ENCODE measurements around the gene DHX38.

The DHX38 gene

GRCh38 chr16:72107371-72107770 is 13.7 kb downstream of the DHX38 start:
- TF ChIP-seq CTCF (IDR thresholded peaks at IDR 0.05; ENCODE audit: low read depth, low read length): no peak
- no peak for DNase-seq (ENCODE audit: extremely low read depth, low read depth)

- DNase-seq (ENCODE audit: extremely low read depth, low read depth): no peak
- TF ChIP-seq CTCF (IDR thresholded peaks at IDR 0.05; ENCODE audit: low read depth, low read length): no peak
These were observed 14.9 kb downstream of the DHX38 start for GRCh38 chr16:72108353-72109102.

GRCh38 chr16:72109300-72109699 is 15.7 kb downstream of the DHX38 start:
- no peak for TF ChIP-seq CTCF (IDR thresholded peaks at IDR 0.05; ENCODE audit: low read depth, low read length)

GRCh38 chr16:72109966-72110530 is 16.4 kb downstream of the DHX38 start:
- DNase-seq (ENCODE audit: extremely low read depth, low read depth): no peak
- TF ChIP-seq CTCF (IDR thresholded peaks at IDR 0.05; ENCODE audit: low read depth, low read length): no peak

More at GRCh38 chr16:72109300-72109699, 15.7 kb downstream of the DHX38 start:
- no peak for DNase-seq (ENCODE audit: extremely low read depth, low read depth)

GRCh38 chr16:72110662-72111615 is 17.3 kb downstream of the DHX38 start:
- no peak for TF ChIP-seq CTCF (IDR thresholded peaks at IDR 0.05; ENCODE audit: low read depth, low read length)

GRCh38 chr16:72111657-72112451 is 18.2 kb downstream of the DHX38 start:
- no peak for DNase-seq (ENCODE audit: extremely low read depth, low read depth)
- no peak for TF ChIP-seq CTCF (IDR thresholded peaks at IDR 0.05; ENCODE audit: low read depth, low read length)

More at GRCh38 chr16:72110662-72111615, 17.3 kb downstream of the DHX38 start:
- no peak for DNase-seq (ENCODE audit: extremely low read depth, low read depth)

Measured in AG09319 (cell line).